H9 (cell line): Measurements from ENCODE around the gene CACNA1I. TPM values are rescaled to one million over a fixed set of nuclear protein-coding genes. Genes with fewer than 3 reads are reported as not detected.

ENCODE experiments used
- DNase-seq: peaks from one replicate; pipeline ENCODE4 v3.0.0-alpha.2; 2017
- H2AFZ ChIP-seq: one replicate; pipeline ENCODE4 v1.6.1; 2013; ENCODE audit warnings: mild to moderate bottlenecking, low read length, control low read depth, moderate library complexity
- H2AK5ac ChIP-seq: 2 replicates; pipeline ENCODE4 v1.6.1; 2013; ENCODE audit warnings: low read length, control low read depth, mixed read lengths; ENCODE audit not compliant: insufficient read length
- H2BK120ac ChIP-seq: one replicate; pipeline ENCODE4 v1.6.1; 2013; ENCODE audit warnings: low read depth, mild to moderate bottlenecking, low read length, control low read depth, inconsistent platforms; ENCODE audit not compliant: poor library complexity, severe bottlenecking
- H2BK12ac ChIP-seq: 2 replicates; pipeline ENCODE4 v1.6.1; 2013; ENCODE audit warnings: low read length, control low read depth, mixed read lengths, low read depth; ENCODE audit not compliant: insufficient read length
- H2BK15ac ChIP-seq: 2 replicates; pipeline ENCODE4 v1.6.1; 2013; ENCODE audit warnings: low read depth, low read length, control low read depth
- H2BK20ac ChIP-seq: one replicate; pipeline ENCODE4 v1.6.1; 2013; ENCODE audit warnings: low read depth, mild to moderate bottlenecking, low read length, control low read depth, inconsistent platforms; ENCODE audit not compliant: poor library complexity, severe bottlenecking
- H2BK5ac ChIP-seq: 2 replicates; pipeline ENCODE4 v1.6.1; 2013; ENCODE audit warnings: low read length, control low read depth, mixed read lengths; ENCODE audit not compliant: insufficient read length
- H3K14ac ChIP-seq: 2 replicates; pipeline ENCODE4 v1.6.1; 2013; ENCODE audit warnings: low read length, control low read depth; ENCODE audit not compliant: insufficient read depth
- H3K18ac ChIP-seq: 2 replicates; pipeline ENCODE4 v1.6.1; 2013; ENCODE audit warnings: low read depth, mild to moderate bottlenecking, mixed read lengths, low read length, control low read depth; ENCODE audit not compliant: insufficient read length
- H3K23ac ChIP-seq: 2 replicates; pipeline ENCODE4 v1.6.1; 2013; ENCODE audit warnings: low read length, control low read depth, mixed read lengths, low read depth; ENCODE audit not compliant: insufficient read length
- H3K23me2 ChIP-seq: 2 replicates; pipeline ENCODE4 v1.6.1; 2013; ENCODE audit warnings: low read depth, mild to moderate bottlenecking, mixed read lengths, low read length, control low read depth; ENCODE audit not compliant: insufficient read length, poor library complexity, severe bottlenecking
- H3K27ac ChIP-seq: 2 replicates; pipeline ENCODE4 v1.5.1; 2013; ENCODE audit warnings: low read length, control low read depth, mixed read lengths, low read depth; ENCODE audit not compliant: insufficient read length
- H3K27me3 ChIP-seq: 2 replicates; pipeline ENCODE4 v1.6.1; 2013; ENCODE audit warnings: low read length, control low read depth, inconsistent platforms; ENCODE audit not compliant: insufficient read depth
- H3K4ac ChIP-seq: 2 replicates; pipeline ENCODE4 v1.6.1; 2013; ENCODE audit warnings: low read depth, mild to moderate bottlenecking, control low read depth, inconsistent platforms, low read length, moderate library complexity
- H3K4me1 ChIP-seq: 2 replicates; pipeline ENCODE4 v1.6.1; 2013; ENCODE audit warnings: low read length, control low read depth, inconsistent platforms; ENCODE audit not compliant: insufficient read depth
- H3K4me2 ChIP-seq: 2 replicates; pipeline ENCODE4 v1.6.1; 2013; ENCODE audit warnings: low read length, control low read depth, mixed read lengths; ENCODE audit not compliant: insufficient read length, insufficient read depth
- H3K56ac ChIP-seq: 2 replicates; pipeline ENCODE4 v1.6.1; 2013; ENCODE audit warnings: low read depth, mild to moderate bottlenecking, mixed read lengths, low read length, control low read depth; ENCODE audit not compliant: insufficient read length
- H3K79me1 ChIP-seq: 2 replicates; pipeline ENCODE4 v1.6.1; 2013; ENCODE audit warnings: low read depth, mild to moderate bottlenecking, moderate library complexity, low read length, control low read depth, inconsistent platforms; ENCODE audit not compliant: insufficient read depth, poor library complexity, severe bottlenecking
- H3K79me2 ChIP-seq: 2 replicates; pipeline ENCODE4 v1.6.1; 2013; ENCODE audit warnings: low read length, control low read depth, inconsistent platforms; ENCODE audit not compliant: insufficient read depth
- H3K9ac ChIP-seq: 2 replicates; pipeline ENCODE4 v1.6.1; 2013; ENCODE audit warnings: low read length, control low read depth, mixed read lengths; ENCODE audit not compliant: insufficient read length; ENCODE audit errors: extremely low read depth
- H3K9me3 ChIP-seq: one replicate; pipeline ENCODE4 v1.6.1; 2013; ENCODE audit warnings: low read depth, low read length, inconsistent platforms; ENCODE audit not compliant: control insufficient read depth
- H3T11ph ChIP-seq: one replicate; pipeline ENCODE4 v1.6.1; 2013; ENCODE audit warnings: mild to moderate bottlenecking, low read length, control low read depth, inconsistent platforms
- H4K20me1 ChIP-seq: one replicate; pipeline ENCODE4 v1.6.1; 2013; ENCODE audit not compliant: control insufficient read depth, insufficient read length, insufficient read depth
- H4K5ac ChIP-seq: 2 replicates; pipeline ENCODE4 v1.6.1; 2013; ENCODE audit warnings: low read depth, mild to moderate bottlenecking, mixed read lengths, low read length, control low read depth; ENCODE audit not compliant: insufficient read length
- H4K8ac ChIP-seq: replicated peaks from 2 replicates; pipeline ENCODE4 v1.6.1; 2013; ENCODE audit warnings: low read length, control low read depth, mixed read lengths, low read depth; ENCODE audit not compliant: insufficient read length
- H4K91ac ChIP-seq: 2 replicates; pipeline ENCODE4 v1.6.1; 2013; ENCODE audit warnings: low read depth, mild to moderate bottlenecking, moderate library complexity, mixed read lengths, low read length, control low read depth; ENCODE audit not compliant: insufficient read length
- H3K27ac Mint-ChIP-seq, 3 experiments: 2 replicates in 2 of 3; 3 replicates in 1 of 3; pipeline ENCODE4 v1.8.0; 2020 to 2021; ENCODE audit warnings: mixed read lengths in 3 of 3, mild to moderate bottlenecking in 1 of 3, moderate library complexity in 1 of 3
- H3K27me3 Mint-ChIP-seq: 2 replicates; pipeline ENCODE4 v1.8.0; 2021; ENCODE audit warnings: low read depth, mild to moderate bottlenecking, moderate library complexity, mixed read lengths
- H3K36me3 Mint-ChIP-seq, 3 experiments: 2 replicates in 2 of 3; 3 replicates in 1 of 3; pipeline ENCODE4 v1.8.0; 2020 to 2021; ENCODE audit warnings: low read depth in 3 of 3, mixed read lengths in 3 of 3; ENCODE audit not compliant: insufficient read depth in 1 of 3
- H3K4me1 Mint-ChIP-seq, 2 experiments: 2 replicates each; pipeline ENCODE4 v1.8.0; 2020; ENCODE audit warnings: mixed read lengths in 2 of 2
- H3K4me3 Mint-ChIP-seq, 2 experiments: 2 replicates in 1 of 2; 3 replicates in 1 of 2; pipeline ENCODE4 v1.8.0; 2020 to 2021; ENCODE audit warnings: mild to moderate bottlenecking in 2 of 2, mixed read lengths in 2 of 2, moderate library complexity in 1 of 2
- H3K9me3 Mint-ChIP-seq, 2 experiments: 2 replicates in 1 of 2; 3 replicates in 1 of 2; pipeline ENCODE4 v1.8.0; 2020; ENCODE audit warnings: mild to moderate bottlenecking in 2 of 2, mixed read lengths in 2 of 2, moderate library complexity in 1 of 2
- WGBS: extraction: QIAGEN DNeasy Blood & Tissue Kit; methylation state at CpG from one replicate; pipeline ENCODE4 v1.1.7; 2013; ENCODE audit warnings: missing lambda C conversion rate, low lambda C conversion rate, mixed read lengths; ENCODE audit not compliant: insufficient read length; ENCODE audit errors: extremely low coverage; 5-methylcytosine and 5-hydroxymethylcytosine counted together
- total RNA-seq: library from RNA; stranded (reverse); gene quantifications from 2 replicates; pipeline ENCODE4 v1.2.1, GENCODE V29; 2021
- TF ChIP-seq, protein P1 (sequence below): fragments of 200-600 bp; sonication (generic); conservative IDR thresholded peaks from 3 replicates; pipeline ENCODE4 v1.8.0; 2021; ENCODE audit warnings: antibody characterized with exemption, mild to moderate bottlenecking

CACNA1I gene
- total RNA-seq, 1 experiment from 2014 or later = 0.50 TPM

DNA sequence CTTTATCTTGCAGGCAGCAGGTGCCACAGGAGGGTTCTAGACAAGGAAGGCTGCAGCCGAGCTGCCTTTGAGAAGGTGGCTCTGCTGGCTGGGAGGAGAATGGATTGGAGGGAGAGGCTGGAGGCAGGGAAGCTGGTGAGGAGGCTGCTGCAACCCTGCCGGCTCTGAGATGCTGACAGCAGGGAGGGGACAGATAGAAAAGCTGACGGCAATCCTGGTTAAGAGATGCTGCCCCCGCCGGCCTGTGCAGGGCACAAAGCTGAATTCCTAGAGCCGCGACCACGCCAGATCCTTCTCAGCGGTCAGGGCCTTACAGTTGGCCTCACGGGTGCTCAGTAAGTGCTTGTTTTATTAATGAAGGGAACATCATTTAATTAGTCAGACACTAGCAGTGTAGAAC lies 105.4 kb downstream of the CACNA1I start:
- no peak overlapping the region for H2BK120ac ChIP-seq
- H4K20me1 ChIP-seq = no peaks in the 10 kb centered on the region
- no peaks in the 10 kb centered on the region for H3K27me3 ChIP-seq
- Mint-ChIP-seq H3K9me3 (peaks cover 13 to 15% of the 10 kb centered on the region in 2 experiments), H3K27me3 (peaks cover 9% of the 10 kb centered on the region), H3K4me3 (no peak overlapping the region), H3K27ac (peak overlapping the region in 1 of 3 experiments; percentile 41; a peak in 1 of 7 replicates), H3K4me1 (peaks cover 6 to 10% of the 10 kb centered on the region in 2 experiments), H3K36me3 (peaks cover 17 to 27% (median 26%) of the 10 kb centered on the region in 3 experiments)
- no peaks in the 10 kb centered on the region for H3K23me2 ChIP-seq
- no peak overlapping the region for H3K27ac ChIP-seq
- no peak overlapping the region for H3K9ac ChIP-seq
- TF ChIP-seq, protein P1, sequence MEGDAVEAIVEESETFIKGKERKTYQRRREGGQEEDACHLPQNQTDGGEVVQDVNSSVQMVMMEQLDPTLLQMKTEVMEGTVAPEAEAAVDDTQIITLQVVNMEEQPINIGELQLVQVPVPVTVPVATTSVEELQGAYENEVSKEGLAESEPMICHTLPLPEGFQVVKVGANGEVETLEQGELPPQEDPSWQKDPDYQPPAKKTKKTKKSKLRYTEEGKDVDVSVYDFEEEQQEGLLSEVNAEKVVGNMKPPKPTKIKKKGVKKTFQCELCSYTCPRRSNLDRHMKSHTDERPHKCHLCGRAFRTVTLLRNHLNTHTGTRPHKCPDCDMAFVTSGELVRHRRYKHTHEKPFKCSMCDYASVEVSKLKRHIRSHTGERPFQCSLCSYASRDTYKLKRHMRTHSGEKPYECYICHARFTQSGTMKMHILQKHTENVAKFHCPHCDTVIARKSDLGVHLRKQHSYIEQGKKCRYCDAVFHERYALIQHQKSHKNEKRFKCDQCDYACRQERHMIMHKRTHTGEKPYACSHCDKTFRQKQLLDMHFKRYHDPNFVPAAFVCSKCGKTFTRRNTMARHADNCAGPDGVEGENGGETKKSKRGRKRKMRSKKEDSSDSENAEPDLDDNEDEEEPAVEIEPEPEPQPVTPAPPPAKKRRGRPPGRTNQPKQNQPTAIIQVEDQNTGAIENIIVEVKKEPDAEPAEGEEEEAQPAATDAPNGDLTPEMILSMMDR = no peak
- H2BK5ac ChIP-seq = no peak overlapping the region
- peaks cover 7% of the 10 kb centered on the region for H3K9me3 ChIP-seq
- H4K8ac ChIP-seq = no peak overlapping the region
- no peak overlapping the region for H3K14ac ChIP-seq
- no peak overlapping the region for H3K4me2 ChIP-seq
- H3K23ac ChIP-seq = no peak overlapping the region
- no peak overlapping the region for H2BK12ac ChIP-seq
- no peak overlapping the region for H3K4ac ChIP-seq
- no peak overlapping the region for H3K56ac ChIP-seq
- H2BK20ac ChIP-seq = no peak overlapping the region
- H3K79me2 ChIP-seq = no peaks in the 10 kb centered on the region
- no CpG with 5 or more reads among the region's 10 CpGs for WGBS
- no peaks in the 10 kb centered on the region for H3K79me1 ChIP-seq
- H4K5ac ChIP-seq = no peak overlapping the region
- H2AK5ac ChIP-seq = no peak overlapping the region
- H3K18ac ChIP-seq = no peak overlapping the region
- H3T11ph ChIP-seq = no peak overlapping the region
- no peak overlapping the region for H2BK15ac ChIP-seq
- H3K4me1 ChIP-seq = no peaks in the 10 kb centered on the region
- DNase-seq = no peak
- no peak overlapping the region for H2AFZ ChIP-seq
- H4K91ac ChIP-seq = no peak overlapping the region
